Gastroesophageal sphincter (tissue), 4 donors: ENCODE data around the gene TEX48. TPM values are rescaled to one million over a fixed set of nuclear protein-coding genes. Genes with fewer than 3 reads are reported as not detected.

Experiments
- ATAC-seq: fragments of 150-250 bp; one replicate; pipeline ENCODE4 v1.9.1; 2016; ENCODE audit warnings: mild to moderate bottlenecking, moderate library complexity
- H3K27ac ChIP-seq, 4 donors: fragments of 200-600 bp; sonication (generic) in 3 of 4; 1 replicate in 3 of 4; 2 replicates in 1 of 4; pipeline ENCODE4 v1.5.1; 2016 to 2019
- H3K27me3 ChIP-seq: fragments of 200-600 bp; sonication (generic); one replicate; pipeline ENCODE4 v1.5.1; 2019
- H3K36me3 ChIP-seq, 2 donors: fragments of 200-600 bp; sonication (generic); one replicate each; pipeline ENCODE4 v1.5.1; 2019; ENCODE audit warnings: control low read depth in 1 of 2
- H3K4me1 ChIP-seq, 3 donors: fragments of 200-600 bp; sonication (generic); 1 replicate in 2 of 3; 2 replicates in 1 of 3; pipeline ENCODE4 v1.5.1; 2016 to 2019; ENCODE audit warnings: control low read depth in 2 of 3
- H3K4me3 ChIP-seq, 2 donors: fragments of 200-600 bp; sonication (generic); one replicate each; pipeline ENCODE4 v1.5.1; 2019; ENCODE audit warnings: mild to moderate bottlenecking in 1 of 2, moderate library complexity in 1 of 2
- H3K9me3 ChIP-seq, 3 donors: fragments of 200-600 bp; sonication (generic); one replicate each; pipeline ENCODE4 v1.5.1; 2017 to 2019; ENCODE audit warnings: control low read depth in 2 of 3
- CTCF ChIP-seq, 4 experiments: fragments of 200-600 bp in 2 of 4; fragments of 450-650 bp in 2 of 4; sonication (generic) in 1 of 4; IDR thresholded peaks; one replicate each; pipeline ENCODE4 v1.5.1; 2017 to 2019; ENCODE audit warnings: antibody characterized with exemption in 4 of 4, mild to moderate bottlenecking in 2 of 4, moderate library complexity in 2 of 4
- EP300 ChIP-seq: sonication (generic); formaldehyde crosslinking; IDR thresholded peaks from one replicate; pipeline ENCODE4 v1.6.1; 2017; ENCODE audit warnings: antibody characterized with exemption, mild to moderate bottlenecking
- POLR2A ChIP-seq, 2 donors: fragments of 450-650 bp; IDR thresholded peaks; one replicate each; pipeline ENCODE4 v1.6.1; 2017; ENCODE audit warnings: antibody characterized with exemption in 2 of 2, mild to moderate bottlenecking in 2 of 2, moderate library complexity in 1 of 2
- POLR2AphosphoS5 ChIP-seq: sonication (generic); formaldehyde crosslinking; IDR thresholded peaks from one replicate; pipeline ENCODE4 v1.6.1; 2017; ENCODE audit warnings: antibody characterized with exemption
- WGBS, 2 donors: methylation state at CpG; one replicate each; pipeline ENCODE4 v1.1.5; 2018; ENCODE audit warnings: low coverage in 1 of 2; 5-methylcytosine and 5-hydroxymethylcytosine counted together
- total RNA-seq, 4 donors: library from RNA; depleted of rRNA; stranded (reverse); fragments of >200 nt; gene quantifications; one replicate each; pipeline ENCODE4 v1.1.0, GENCODE V29; 2016

The TEX48 gene
- total RNA-seq, 4 donors from 2014 or later: not detected

GRCh38 chr9:114633438-114634089, 48.4 kb downstream of the TEX48 start:
- Histone ChIP-seq H3K27me3 (no peaks in the 10 kb centered on the region), H3K36me3 (peaks cover 4 to 100% of the 10 kb centered on the region in 2 donors), H3K27ac (no peak overlapping the region), H3K4me1 (no peaks in the 10 kb centered on the region), H3K9me3 (no peaks in the 10 kb centered on the region), H3K4me3 (no peak overlapping the region)
- no peak for TF ChIP-seq POLR2AphosphoS5
- TF ChIP-seq CTCF (IDR thresholded peaks at IDR 0.05): no peak
- TF ChIP-seq EP300: no peak
- no peak for TF ChIP-seq POLR2A (IDR thresholded peaks at IDR 0.05)
- ATAC-seq: no peak
- 84% methylated on average over 7 of the region's 11 CpGs; no CpG with 5 or more reads in 1 of the 2 donors for WGBS, 2 donors

- ATAC-seq: no peak
- Histone ChIP-seq H3K36me3 (peaks cover 4 to 100% of the 10 kb centered on the region in 2 donors), H3K4me1 (no peaks in the 10 kb centered on the region), H3K4me3 (no peak overlapping the region), H3K27ac (no peak overlapping the region), H3K9me3 (no peaks in the 10 kb centered on the region), H3K27me3 (no peaks in the 10 kb centered on the region)
- no peak for TF ChIP-seq EP300
- no peak for TF ChIP-seq CTCF (IDR thresholded peaks at IDR 0.05)
- no peak for TF ChIP-seq POLR2AphosphoS5
- TF ChIP-seq POLR2A (IDR thresholded peaks at IDR 0.05): no peak
- WGBS, 2 donors: 0 to 60% methylated on average over 1 to 2 of the region's 2 CpGs
Observed at GRCh38 chr9:114631166-114631565, 50.8 kb downstream of the TEX48 start.

GRCh38 chr9:114629563-114630090, 52.4 kb downstream of the TEX48 start:
- H3K27me3 ChIP-seq: no peaks in the 10 kb centered on the region
- TF ChIP-seq POLR2A (IDR thresholded peaks at IDR 0.05): no peak
- TF ChIP-seq POLR2AphosphoS5: no peak
- TF ChIP-seq CTCF (IDR thresholded peaks at IDR 0.05): no peak
- TF ChIP-seq EP300: no peak
- peaks cover 4 to 100% of the 10 kb centered on the region in 2 donors for H3K36me3 ChIP-seq
- no peak overlapping the region for H3K27ac ChIP-seq
- WGBS, 2 donors: 85 to 90% methylated on average over 2 to 4 of the region's 7 CpGs
- H3K4me3 ChIP-seq: no peak overlapping the region
- no peaks in the 10 kb centered on the region for H3K9me3 ChIP-seq
- H3K4me1 ChIP-seq: no peaks in the 10 kb centered on the region
- ATAC-seq: no peak

- WGBS, 2 donors: 100% methylated on average over 1 of the region's 1 CpG
- ATAC-seq: no peak
- Histone ChIP-seq H3K4me3 (no peak overlapping the region), H3K27me3 (no peaks in the 10 kb centered on the region), H3K36me3 (peaks cover 4 to 87% of the 10 kb centered on the region in 2 donors), H3K4me1 (peaks cover 0 to 3% (median 0%) of the 10 kb centered on the region in 3 donors), H3K27ac (no peak overlapping the region), H3K9me3 (no peaks in the 10 kb centered on the region)
- TF ChIP-seq POLR2AphosphoS5 (no peak), CTCF (IDR thresholded peaks at IDR 0.05) (no peak), POLR2A (IDR thresholded peaks at IDR 0.05) (no peak), EP300 (no peak)
Observed at GRCh38 chr9:114627553-114627952, 54.4 kb downstream of the TEX48 start.
